ENCODE results near the gene FAM228B.

The FAM228B gene

GRCh38 chr2:24210106-24210455 is 86.8 kb downstream of the FAM228B start:
- DNase-seq (ENCODE audit: low read depth in 1 of 2, low spot score in 1 of 2) = no peak
- no peak for TF ChIP-seq SPI1 (IDR thresholded peaks at IDR 0.05; ENCODE audit: borderline replicate concordance, low read depth)
- TF ChIP-seq CTCF (IDR thresholded peaks at IDR 0.05; ENCODE audit: insufficient read depth, low read length) = no peak
- no peak for TF ChIP-seq REST (IDR thresholded peaks at IDR 0.05; ENCODE audit: insufficient replicate concordance, low read depth)
- no peak for TF ChIP-seq GABPA (IDR thresholded peaks at IDR 0.05; ENCODE audit: low read depth)
- no peak for TF ChIP-seq POLR2AphosphoS5 (IDR thresholded peaks at IDR 0.05; ENCODE audit: low read depth)
- H3K27ac ChIP-seq (replicated peaks) = peak overlapping the region; percentile 44
- H3K4me3 ChIP-seq (replicated peaks; ENCODE audit: insufficient read depth, low read length) = no peak overlapping the region
- no peaks in the 10 kb centered on the region for H3K27me3 ChIP-seq (ENCODE audit: insufficient read depth, poor library complexity, severe bottlenecking)

GRCh38 chr2:24210723-24211122 is 87.5 kb downstream of the FAM228B start:
- no peak overlapping the region for H3K27ac ChIP-seq (replicated peaks)
- TF ChIP-seq CTCF (IDR thresholded peaks at IDR 0.05; ENCODE audit: insufficient read depth, low read length) = no peak

GRCh38 chr2:24211408-24211807 is 88.1 kb downstream of the FAM228B start:
- DNase-seq (ENCODE audit: low read depth in 1 of 2, low spot score in 1 of 2) = no peak
- H3K27ac ChIP-seq (replicated peaks) = no peak overlapping the region
- H3K4me3 ChIP-seq (replicated peaks; ENCODE audit: insufficient read depth, low read length) = no peak overlapping the region
- no peak for TF ChIP-seq GABPA (IDR thresholded peaks at IDR 0.05; ENCODE audit: low read depth)
- no peak for TF ChIP-seq CTCF (IDR thresholded peaks at IDR 0.05; ENCODE audit: insufficient read depth, low read length)
- no peak for TF ChIP-seq REST (IDR thresholded peaks at IDR 0.05; ENCODE audit: insufficient replicate concordance, low read depth)
- no peak for TF ChIP-seq SPI1 (IDR thresholded peaks at IDR 0.05; ENCODE audit: borderline replicate concordance, low read depth)
- TF ChIP-seq POLR2AphosphoS5 (IDR thresholded peaks at IDR 0.05; ENCODE audit: low read depth) = no peak
- H3K27me3 ChIP-seq (ENCODE audit: insufficient read depth, poor library complexity, severe bottlenecking) = no peaks in the 10 kb centered on the region

More at GRCh38 chr2:24210723-24211122, 87.5 kb downstream of the FAM228B start:
- Histone ChIP-seq H3K27me3 (ENCODE audit: insufficient read depth, poor library complexity, severe bottlenecking) (no peaks in the 10 kb centered on the region), H3K4me3 (replicated peaks; ENCODE audit: insufficient read depth, low read length) (no peak overlapping the region)
- no peak for DNase-seq (ENCODE audit: low read depth in 1 of 2, low spot score in 1 of 2)

- Histone ChIP-seq H3K27me3 (ENCODE audit: insufficient read depth, poor library complexity, severe bottlenecking) (no peaks in the 10 kb centered on the region), H3K4me3 (replicated peaks; ENCODE audit: insufficient read depth, low read length) (no peak overlapping the region), H3K27ac (replicated peaks) (no peak overlapping the region)
- no peak for DNase-seq (ENCODE audit: low read depth in 1 of 2, low spot score in 1 of 2)
- no peak for TF ChIP-seq GABPA (IDR thresholded peaks at IDR 0.05; ENCODE audit: low read depth)
- TF ChIP-seq POLR2AphosphoS5 (IDR thresholded peaks at IDR 0.05; ENCODE audit: low read depth) = no peak
- TF ChIP-seq REST (IDR thresholded peaks at IDR 0.05; ENCODE audit: insufficient replicate concordance, low read depth) = no peak
- no peak for TF ChIP-seq CTCF (IDR thresholded peaks at IDR 0.05; ENCODE audit: insufficient read depth, low read length)
- no peak for TF ChIP-seq SPI1 (IDR thresholded peaks at IDR 0.05; ENCODE audit: borderline replicate concordance, low read depth)
These were observed 91.6 kb downstream of the FAM228B start for GRCh38 chr2:24214880-24215279.

Measured in HL-60 (cell line).